ENCODE data around the gene LRRC4. TPM values are rescaled to one million over a fixed set of nuclear protein-coding genes. Genes with fewer than 3 reads are reported as not detected.

LRRC4 gene
- total and polyA plus RNA-seq, 2 donors (not counting 1 experiment from before 2014, with no cell fraction given): 0.20 to 0.33 TPM

DNA sequence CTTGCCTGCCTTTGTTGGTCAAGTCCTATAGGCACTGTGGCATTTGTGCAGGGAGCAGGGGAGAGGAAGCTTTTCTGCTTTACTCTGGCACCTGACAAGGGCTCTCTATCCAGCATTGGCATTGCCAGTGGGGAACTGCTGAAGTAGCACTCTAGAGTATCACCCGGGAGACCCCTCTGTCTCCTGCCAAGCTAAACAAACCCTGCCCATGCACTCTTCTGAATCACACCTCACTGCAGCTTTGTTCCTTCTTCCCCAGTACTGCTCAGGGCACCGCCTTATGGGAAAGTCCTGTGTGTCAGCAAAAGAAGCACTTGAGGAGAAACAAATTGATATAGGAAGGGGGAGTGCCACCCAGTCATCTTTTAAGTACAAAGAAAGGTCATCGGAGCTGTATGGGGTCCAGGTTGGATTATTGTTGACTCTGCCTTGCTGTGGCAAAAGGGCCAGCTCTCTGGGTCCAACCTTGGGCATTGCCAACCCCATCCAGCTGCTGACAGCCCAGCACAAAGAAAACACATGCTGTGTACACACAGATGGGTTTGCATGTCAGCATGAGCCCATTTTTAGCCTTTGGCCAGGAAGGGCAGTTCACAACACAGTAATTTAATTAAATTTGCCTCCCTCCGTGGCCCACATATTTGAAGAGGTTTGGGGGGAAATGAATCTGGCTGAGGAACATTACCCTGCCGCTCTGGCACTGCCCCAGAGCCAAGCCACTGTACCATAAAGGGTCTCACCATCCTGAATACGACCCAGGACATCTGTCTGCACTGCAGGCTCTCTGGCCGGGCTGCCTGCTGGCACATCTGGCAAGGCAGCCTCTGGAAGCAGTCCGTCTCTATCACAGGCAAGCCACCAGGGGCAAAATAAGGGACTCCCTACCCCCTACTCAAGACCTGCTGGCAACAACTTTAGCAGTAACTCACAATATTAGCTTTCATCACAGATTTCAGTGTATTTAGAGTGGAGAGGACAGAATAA, 13.1 kb downstream of the LRRC4 start:
- Histone ChIP-seq H3K4me3 (replicated peaks in 1 of 4; ENCODE audit: control extremely low read depth in 1 of 4, insufficient read depth in 1 of 4, low read depth in 3 of 4, low read length in 4 of 4) (no peak overlapping the region), H3K36me3 (ENCODE audit: control insufficient read depth, insufficient read depth, low read length) (no peaks in the 10 kb centered on the region), H3K9me3 (ENCODE audit: control insufficient read depth, insufficient read depth, low read depth, low read length) (no peaks in the 10 kb centered on the region), H3K79me2 (ENCODE audit: control insufficient read depth, insufficient read depth, low read length) (no peaks in the 10 kb centered on the region), H4K20me1 (ENCODE audit: control insufficient read depth, extremely low read depth, insufficient read depth, low read length) (no peaks in the 10 kb centered on the region), H2AFZ (ENCODE audit: low read length) (no peak overlapping the region), H3K4me2 (ENCODE audit: extremely low read depth, insufficient read depth, low read length) (no peak overlapping the region), H3K27ac (ENCODE audit: insufficient read depth, low read length) (no peak overlapping the region), H3K4me1 (ENCODE audit: control insufficient read depth, extremely low read depth, insufficient read depth, low read length) (peaks cover 6% of the 10 kb centered on the region), H3K9ac (ENCODE audit: insufficient read depth, low read length) (no peak overlapping the region), H3K27me3 (ENCODE audit: control insufficient read depth, insufficient read depth, low read length) (no peaks in the 10 kb centered on the region)
- TF ChIP-seq, protein P1, sequence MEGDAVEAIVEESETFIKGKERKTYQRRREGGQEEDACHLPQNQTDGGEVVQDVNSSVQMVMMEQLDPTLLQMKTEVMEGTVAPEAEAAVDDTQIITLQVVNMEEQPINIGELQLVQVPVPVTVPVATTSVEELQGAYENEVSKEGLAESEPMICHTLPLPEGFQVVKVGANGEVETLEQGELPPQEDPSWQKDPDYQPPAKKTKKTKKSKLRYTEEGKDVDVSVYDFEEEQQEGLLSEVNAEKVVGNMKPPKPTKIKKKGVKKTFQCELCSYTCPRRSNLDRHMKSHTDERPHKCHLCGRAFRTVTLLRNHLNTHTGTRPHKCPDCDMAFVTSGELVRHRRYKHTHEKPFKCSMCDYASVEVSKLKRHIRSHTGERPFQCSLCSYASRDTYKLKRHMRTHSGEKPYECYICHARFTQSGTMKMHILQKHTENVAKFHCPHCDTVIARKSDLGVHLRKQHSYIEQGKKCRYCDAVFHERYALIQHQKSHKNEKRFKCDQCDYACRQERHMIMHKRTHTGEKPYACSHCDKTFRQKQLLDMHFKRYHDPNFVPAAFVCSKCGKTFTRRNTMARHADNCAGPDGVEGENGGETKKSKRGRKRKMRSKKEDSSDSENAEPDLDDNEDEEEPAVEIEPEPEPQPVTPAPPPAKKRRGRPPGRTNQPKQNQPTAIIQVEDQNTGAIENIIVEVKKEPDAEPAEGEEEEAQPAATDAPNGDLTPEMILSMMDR (conservative IDR thresholded peaks at IDR 0.05 in 1 of 2, IDR thresholded peaks at IDR 0.05 in 1 of 2; ENCODE audit: low read depth in 1 of 2, low read length in 2 of 2): no peak
- no peak for TF ChIP-seq EZH2 (IDR thresholded peaks at IDR 0.05; ENCODE audit: low read length, missing control alignments)
- DNase-seq (ENCODE audit: low read depth in 2 of 2): peak in 1 of 2 donors; percentile 77

DNA sequence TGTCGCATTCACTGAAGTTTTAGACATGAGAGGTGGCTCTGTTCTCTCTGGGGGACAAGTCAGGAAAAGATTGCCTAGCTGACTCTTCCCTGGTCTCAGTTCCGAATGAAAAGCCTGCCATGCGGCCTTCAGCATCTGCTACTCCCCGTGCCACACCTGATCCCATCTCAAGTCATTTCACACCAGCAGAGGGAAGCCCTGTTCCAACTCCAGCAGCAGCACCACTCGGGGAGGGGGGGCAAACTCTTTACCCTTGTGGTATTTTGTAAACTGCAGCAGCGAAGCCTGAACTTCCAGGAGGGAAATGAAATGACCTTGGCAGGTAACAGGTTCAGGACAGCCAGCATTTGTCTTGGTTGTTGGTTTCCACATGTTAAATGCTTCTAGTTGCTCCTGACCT, 13.8 kb downstream of the LRRC4 start:
- no peaks in the 10 kb centered on the region for H3K36me3 ChIP-seq (ENCODE audit: control insufficient read depth, insufficient read depth, low read length)
- H3K79me2 ChIP-seq (ENCODE audit: control insufficient read depth, insufficient read depth, low read length): no peaks in the 10 kb centered on the region
- no peak overlapping the region for H3K4me2 ChIP-seq (ENCODE audit: extremely low read depth, insufficient read depth, low read length)
- H4K20me1 ChIP-seq (ENCODE audit: control insufficient read depth, extremely low read depth, insufficient read depth, low read length): no peaks in the 10 kb centered on the region
- no peak for DNase-seq (ENCODE audit: low read depth in 2 of 2)
- H3K27ac ChIP-seq (ENCODE audit: insufficient read depth, low read length): no peak overlapping the region
- TF ChIP-seq, protein P1 (conservative IDR thresholded peaks at IDR 0.05 in 1 of 2, IDR thresholded peaks at IDR 0.05 in 1 of 2; ENCODE audit: low read depth in 1 of 2, low read length in 2 of 2): no peak
- TF ChIP-seq EZH2 (IDR thresholded peaks at IDR 0.05; ENCODE audit: low read length, missing control alignments): no peak
- no peaks in the 10 kb centered on the region for H3K27me3 ChIP-seq (ENCODE audit: control insufficient read depth, insufficient read depth, low read length)
- H3K4me3 ChIP-seq (replicated peaks in 1 of 4; ENCODE audit: control extremely low read depth in 1 of 4, insufficient read depth in 1 of 4, low read depth in 3 of 4, low read length in 4 of 4): no peak overlapping the region
- no peak overlapping the region for H2AFZ ChIP-seq (ENCODE audit: low read length)
- no peaks in the 10 kb centered on the region for H3K9me3 ChIP-seq (ENCODE audit: control insufficient read depth, insufficient read depth, low read depth, low read length)
- peaks cover 6% of the 10 kb centered on the region for H3K4me1 ChIP-seq (ENCODE audit: control insufficient read depth, extremely low read depth, insufficient read depth, low read length)
- H3K9ac ChIP-seq (ENCODE audit: insufficient read depth, low read length): no peak overlapping the region

DNA sequence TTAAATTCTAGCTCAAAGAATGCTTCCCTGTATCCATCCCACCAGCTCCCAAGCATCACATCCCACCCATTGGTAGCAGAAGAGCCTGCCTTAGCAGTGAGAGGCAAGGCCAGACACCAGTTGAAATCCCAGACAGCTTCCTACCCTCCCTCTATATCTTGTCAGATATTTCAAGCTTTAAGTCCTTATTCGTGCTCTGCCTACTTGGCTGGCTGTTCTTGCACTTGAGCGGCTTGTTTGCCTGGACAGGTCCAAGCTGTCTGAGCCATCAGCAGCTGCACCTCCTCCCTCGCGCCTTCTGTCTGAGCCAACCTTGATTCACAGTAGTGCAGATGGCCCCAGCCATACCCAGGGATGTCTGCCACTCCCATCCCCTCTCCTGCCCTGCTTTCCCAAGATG, 16.4 kb downstream of the LRRC4 start:
- Histone ChIP-seq H3K27ac (ENCODE audit: insufficient read depth, low read length) (no peak overlapping the region), H3K79me2 (ENCODE audit: control insufficient read depth, insufficient read depth, low read length) (no peaks in the 10 kb centered on the region), H3K4me3 (replicated peaks in 1 of 4; ENCODE audit: control extremely low read depth in 1 of 4, insufficient read depth in 1 of 4, low read depth in 3 of 4, low read length in 4 of 4) (no peak overlapping the region), H3K36me3 (ENCODE audit: control insufficient read depth, insufficient read depth, low read length) (no peaks in the 10 kb centered on the region), H4K20me1 (ENCODE audit: control insufficient read depth, extremely low read depth, insufficient read depth, low read length) (no peaks in the 10 kb centered on the region), H3K4me1 (ENCODE audit: control insufficient read depth, extremely low read depth, insufficient read depth, low read length) (no peaks in the 10 kb centered on the region), H2AFZ (ENCODE audit: low read length) (no peak overlapping the region), H3K9me3 (ENCODE audit: control insufficient read depth, insufficient read depth, low read depth, low read length) (no peaks in the 10 kb centered on the region), H3K27me3 (ENCODE audit: control insufficient read depth, insufficient read depth, low read length) (no peaks in the 10 kb centered on the region), H3K9ac (ENCODE audit: insufficient read depth, low read length) (no peak overlapping the region), H3K4me2 (ENCODE audit: extremely low read depth, insufficient read depth, low read length) (no peak overlapping the region)
- TF ChIP-seq, protein P1 (conservative IDR thresholded peaks at IDR 0.05 in 1 of 2, IDR thresholded peaks at IDR 0.05 in 1 of 2; ENCODE audit: low read depth in 1 of 2, low read length in 2 of 2): no peak
- no peak for TF ChIP-seq EZH2 (IDR thresholded peaks at IDR 0.05; ENCODE audit: low read length, missing control alignments)
- DNase-seq (ENCODE audit: low read depth in 2 of 2): peak in 1 of 2 donors; percentile 52

Data from fibroblast of lung (primary cell).